ENCODE data around the gene EIF4ENIF1. TPM values are rescaled to one million over a fixed set of nuclear protein-coding genes. Genes with fewer than 3 reads are reported as not detected.

The EIF4ENIF1 gene
- total RNA-seq, 2 donors from 2014 or later, result 10.6 to 20.6 TPM

- Histone ChIP-seq H3K4me1 (ENCODE audit: control insufficient read depth in 1 of 2, low read depth in 2 of 2) (no peaks in the 10 kb centered on the region), H3K27me3 (replicated peaks; ENCODE audit: insufficient read depth) (no peaks in the 10 kb centered on the region), H3K4me3 (no peak overlapping the region), H3K36me3 (peaks cover 33% of the 10 kb centered on the region), H3K9me3 (no peaks in the 10 kb centered on the region), H3K27ac (no peak overlapping the region)
- DNase-seq (ENCODE audit: low spot score), result no peak
- TF ChIP-seq CTCF (IDR thresholded peaks at IDR 0.05), result no peak
- no peak for ATAC-seq (ENCODE audit: insufficient number of reproducible peaks, low FRiP score, low read depth)
Observed at GRCh38 chr22:31446767-31447166, 42.9 kb downstream of the EIF4ENIF1 start.

GRCh38 chr22:31446208-31446607 lies 43.4 kb downstream of the EIF4ENIF1 start:
- no peak overlapping the region for H3K27ac ChIP-seq
- ATAC-seq (ENCODE audit: insufficient number of reproducible peaks, low FRiP score, low read depth) (no peak), DNase-seq (ENCODE audit: low spot score) (no peak)
- H3K4me3 ChIP-seq, result no peak overlapping the region
- no peaks in the 10 kb centered on the region for H3K4me1 ChIP-seq (ENCODE audit: control insufficient read depth in 1 of 2, low read depth in 2 of 2)
- no peaks in the 10 kb centered on the region for H3K27me3 ChIP-seq (replicated peaks; ENCODE audit: insufficient read depth)
- no peak for TF ChIP-seq CTCF (IDR thresholded peaks at IDR 0.05)
- H3K36me3 ChIP-seq, result peaks cover 34% of the 10 kb centered on the region
- H3K9me3 ChIP-seq, result no peaks in the 10 kb centered on the region

- TF ChIP-seq CTCF (IDR thresholded peaks at IDR 0.05), result no peak
- no peak for ATAC-seq (ENCODE audit: insufficient number of reproducible peaks, low FRiP score, low read depth)
- Histone ChIP-seq H3K4me3 (no peak overlapping the region), H3K27ac (no peak overlapping the region), H3K27me3 (replicated peaks; ENCODE audit: insufficient read depth) (no peaks in the 10 kb centered on the region), H3K4me1 (ENCODE audit: control insufficient read depth in 1 of 2, low read depth in 2 of 2) (no peaks in the 10 kb centered on the region), H3K36me3 (peaks cover 40% of the 10 kb centered on the region), H3K9me3 (no peaks in the 10 kb centered on the region)
- no peak for DNase-seq (ENCODE audit: low spot score)
Observed at GRCh38 chr22:31445642-31446041, 44.0 kb downstream of the EIF4ENIF1 start.

GRCh38 chr22:31443516-31443915 lies 46.1 kb downstream of the EIF4ENIF1 start:
- Histone ChIP-seq H3K27ac (no peak overlapping the region), H3K9me3 (no peaks in the 10 kb centered on the region), H3K4me3 (no peak overlapping the region), H3K27me3 (replicated peaks; ENCODE audit: insufficient read depth) (no peaks in the 10 kb centered on the region), H3K36me3 (peaks cover 52% of the 10 kb centered on the region), H3K4me1 (ENCODE audit: control insufficient read depth in 1 of 2, low read depth in 2 of 2) (no peaks in the 10 kb centered on the region)
- ATAC-seq (ENCODE audit: insufficient number of reproducible peaks, low FRiP score, low read depth) (no peak), DNase-seq (ENCODE audit: low spot score) (no peak)
- no peak for TF ChIP-seq CTCF (IDR thresholded peaks at IDR 0.05)

- Histone ChIP-seq H3K4me1 (ENCODE audit: control insufficient read depth in 1 of 2, low read depth in 2 of 2) (no peaks in the 10 kb centered on the region), H3K27ac (no peak overlapping the region), H3K4me3 (no peak overlapping the region), H3K36me3 (peaks cover 55% of the 10 kb centered on the region), H3K9me3 (no peaks in the 10 kb centered on the region), H3K27me3 (replicated peaks; ENCODE audit: insufficient read depth) (no peaks in the 10 kb centered on the region)
- DNase-seq (ENCODE audit: low spot score) (no peak), ATAC-seq (ENCODE audit: insufficient number of reproducible peaks, low FRiP score, low read depth) (no peak)
- TF ChIP-seq CTCF (IDR thresholded peaks at IDR 0.05), result no peak
Observed at GRCh38 chr22:31442768-31443489, 46.7 kb downstream of the EIF4ENIF1 start.
